MM.1S (cell line): ENCODE measurements around the gene ATP13A3.

Experiments used
- DNase-seq: peaks from one replicate; pipeline ENCODE4 v3.0.0-alpha.2; 2015
- H2AFZ ChIP-seq: fragments of 300-600 bp; sonication (generic); 2 replicates; pipeline ENCODE4 v1.6.0; 2016; ENCODE audit warnings: antibody characterized with exemption, low read length
- H3F3A ChIP-seq: fragments of 300-600 bp; sonication (generic); 2 replicates; pipeline ENCODE4 v1.6.1; 2016; ENCODE audit warnings: mild to moderate bottlenecking, antibody characterized with exemption, low read length, moderate library complexity, mixed read lengths; ENCODE audit not compliant: insufficient read depth
- H3K27ac ChIP-seq: fragments of 300-600 bp; sonication (generic); 2 replicates; pipeline ENCODE4 v1.5.1; 2016; ENCODE audit warnings: mild to moderate bottlenecking, low read length
- H3K27me3 ChIP-seq: fragments of 300-600 bp; sonication (generic); replicated peaks from 2 replicates; pipeline ENCODE4 v1.6.0; 2016; ENCODE audit warnings: low read length; ENCODE audit not compliant: insufficient read depth
- H3K36me3 ChIP-seq: fragments of 300-600 bp; sonication (generic); replicated peaks from 2 replicates; pipeline ENCODE4 v1.6.1; 2016; ENCODE audit warnings: mild to moderate bottlenecking, low read length, mixed read lengths; ENCODE audit not compliant: insufficient read depth
- H3K4me1 ChIP-seq: fragments of 300-600 bp; sonication (generic); 2 replicates; pipeline ENCODE4 v1.6.1; 2016; ENCODE audit warnings: low read length, mixed read lengths
- H3K4me2 ChIP-seq: fragments of 300-600 bp; sonication (generic); 2 replicates; pipeline ENCODE4 v1.6.0; 2016; ENCODE audit warnings: low read depth, low read length
- H3K4me3 ChIP-seq: fragments of 300-600 bp; sonication (generic); 2 replicates; pipeline ENCODE4 v1.5.1; 2016; ENCODE audit warnings: low read length, mixed read lengths
- H3K79me2 ChIP-seq: fragments of 300-600 bp; sonication (generic); 2 replicates; pipeline ENCODE4 v1.6.1; 2016; ENCODE audit warnings: mixed run types, low read length, mixed read lengths
- H3K9ac ChIP-seq: fragments of 300-600 bp; sonication (generic); 2 replicates; pipeline ENCODE4 v1.6.1; 2016; ENCODE audit warnings: low read length, mixed read lengths
- H3K9me2 ChIP-seq: fragments of 300-600 bp; sonication (generic); replicated peaks from 2 replicates; pipeline ENCODE4 v1.6.1; 2016; ENCODE audit warnings: mild to moderate bottlenecking, low read length, mixed read lengths; ENCODE audit not compliant: insufficient read depth
- H3K9me3 ChIP-seq: fragments of 300-600 bp; sonication (generic); replicated peaks from 2 replicates; pipeline ENCODE4 v1.6.1; 2016; ENCODE audit warnings: mild to moderate bottlenecking, low read length, mixed read lengths; ENCODE audit not compliant: insufficient read depth
- H4K20me1 ChIP-seq: fragments of 300-600 bp; sonication (generic); 2 replicates; pipeline ENCODE4 v1.6.1; 2016; ENCODE audit warnings: mild to moderate bottlenecking, low read length, moderate library complexity, mixed read lengths; ENCODE audit not compliant: insufficient read depth
- EZH2 ChIP-seq: fragments of 300-600 bp; sonication (generic); optimal IDR thresholded peaks from 2 replicates; pipeline ENCODE3; 2017; ENCODE audit warnings: low read depth, mild to moderate bottlenecking, antibody characterized with exemption, low read length, mixed read lengths
- EZH2phosphoT487 ChIP-seq: fragments of 300-600 bp; sonication (generic); IDR thresholded peaks from 2 replicates; pipeline ENCODE4 v1.6.1; 2018; ENCODE audit warnings: antibody characterized with exemption, low read length
- TF ChIP-seq, protein P1 (sequence below): fragments of 300-600 bp; sonication (generic); IDR thresholded peaks from 2 replicates; pipeline ENCODE4 v1.5.1; 2016; ENCODE audit warnings: antibody characterized with exemption, low read length, mixed read lengths

The ATP13A3 gene

DNA sequence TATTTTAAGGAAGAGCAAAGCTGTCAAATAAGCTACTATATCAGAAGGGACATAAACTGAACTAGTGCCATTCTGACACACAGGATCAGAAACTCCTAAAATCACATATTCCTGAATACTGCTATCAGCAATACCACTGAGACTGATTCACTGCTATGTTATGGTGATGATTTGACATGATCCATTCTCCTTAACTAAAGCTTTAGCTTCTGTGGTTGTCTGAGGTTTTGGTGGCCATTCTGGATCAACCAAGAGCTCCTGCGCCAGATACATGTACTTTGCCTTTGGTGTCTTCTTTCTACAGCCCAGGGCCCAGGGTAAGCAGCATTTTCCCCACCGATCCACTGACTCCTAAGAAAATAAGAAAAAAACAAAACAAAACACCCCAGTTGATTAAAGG lies 81.0 kb downstream of the ATP13A3 start:
- Histone ChIP-seq H3K9me2 (no peaks in the 10 kb centered on the region), H3K9ac (no peak overlapping the region), H3K4me3 (no peak overlapping the region), H2AFZ (no peak overlapping the region), H3K27me3 (no peaks in the 10 kb centered on the region), H3K4me2 (no peak overlapping the region), H3K79me2 (no peaks in the 10 kb centered on the region), H4K20me1 (0 out of 2 replicates have a peak, but pooled peaks cover 4% of the 10 kb centered on the region), H3K27ac (no peak overlapping the region), H3K36me3 (no peaks in the 10 kb centered on the region; the same call in 1 of the 2 replicates), H3K4me1 (no peaks in the 10 kb centered on the region), H3F3A (no peaks in the 10 kb centered on the region), H3K9me3 (no peaks in the 10 kb centered on the region)
- TF ChIP-seq EZH2 (no peak), EZH2phosphoT487 (no peak)
- TF ChIP-seq, protein P1, sequence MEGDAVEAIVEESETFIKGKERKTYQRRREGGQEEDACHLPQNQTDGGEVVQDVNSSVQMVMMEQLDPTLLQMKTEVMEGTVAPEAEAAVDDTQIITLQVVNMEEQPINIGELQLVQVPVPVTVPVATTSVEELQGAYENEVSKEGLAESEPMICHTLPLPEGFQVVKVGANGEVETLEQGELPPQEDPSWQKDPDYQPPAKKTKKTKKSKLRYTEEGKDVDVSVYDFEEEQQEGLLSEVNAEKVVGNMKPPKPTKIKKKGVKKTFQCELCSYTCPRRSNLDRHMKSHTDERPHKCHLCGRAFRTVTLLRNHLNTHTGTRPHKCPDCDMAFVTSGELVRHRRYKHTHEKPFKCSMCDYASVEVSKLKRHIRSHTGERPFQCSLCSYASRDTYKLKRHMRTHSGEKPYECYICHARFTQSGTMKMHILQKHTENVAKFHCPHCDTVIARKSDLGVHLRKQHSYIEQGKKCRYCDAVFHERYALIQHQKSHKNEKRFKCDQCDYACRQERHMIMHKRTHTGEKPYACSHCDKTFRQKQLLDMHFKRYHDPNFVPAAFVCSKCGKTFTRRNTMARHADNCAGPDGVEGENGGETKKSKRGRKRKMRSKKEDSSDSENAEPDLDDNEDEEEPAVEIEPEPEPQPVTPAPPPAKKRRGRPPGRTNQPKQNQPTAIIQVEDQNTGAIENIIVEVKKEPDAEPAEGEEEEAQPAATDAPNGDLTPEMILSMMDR, result no peak
- no peak for DNase-seq

DNA sequence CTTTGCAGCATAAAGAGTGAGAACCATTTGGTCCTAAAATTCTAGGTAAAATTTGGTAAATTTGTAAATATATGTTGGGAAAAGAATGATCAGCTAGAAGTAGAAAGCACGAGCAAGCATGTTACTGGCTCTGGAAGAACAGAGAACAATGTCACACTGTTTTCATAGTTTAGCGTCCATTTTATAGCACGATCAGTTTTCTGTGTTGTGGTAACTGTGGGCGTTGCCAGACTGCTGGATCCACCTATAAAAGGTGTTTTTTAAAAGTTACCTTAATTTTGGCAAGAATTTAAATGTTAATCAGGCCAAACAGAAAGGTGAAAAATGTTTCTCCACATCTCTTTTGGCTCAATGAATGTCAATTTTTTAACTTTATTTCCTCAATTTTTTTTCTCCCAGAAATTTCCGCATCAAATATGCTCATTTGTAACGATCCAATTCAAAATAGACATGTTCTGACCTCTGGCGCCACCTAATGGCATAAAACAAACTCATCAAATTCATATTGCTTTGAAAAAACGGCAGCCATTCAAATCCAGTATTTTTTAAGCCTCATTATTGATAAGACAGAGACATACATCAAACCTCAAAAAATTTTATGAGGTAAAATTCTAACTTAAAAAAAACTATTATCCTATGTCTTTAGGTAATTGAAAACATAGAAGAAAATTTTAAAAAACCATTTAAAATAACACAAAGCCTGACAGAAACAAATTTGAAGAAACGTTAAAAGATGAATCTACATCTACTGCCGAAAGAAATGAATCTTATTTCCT lies 82.2 kb downstream of the ATP13A3 start:
- H3F3A ChIP-seq, result no peaks in the 10 kb centered on the region
- no peak overlapping the region for H3K4me3 ChIP-seq
- H3K9me2 ChIP-seq, result no peaks in the 10 kb centered on the region
- H4K20me1 ChIP-seq, result 0 out of 2 replicates have a peak, but pooled peaks cover 4% of the 10 kb centered on the region
- H3K27ac ChIP-seq, result no peak overlapping the region
- TF ChIP-seq, protein P1, result peak; percentile 83
- TF ChIP-seq EZH2, result no peak
- no peaks in the 10 kb centered on the region for H3K9me3 ChIP-seq
- H3K4me2 ChIP-seq, result no peak overlapping the region
- no peaks in the 10 kb centered on the region; the same call in 1 of the 2 replicates for H3K36me3 ChIP-seq
- no peak overlapping the region for H3K9ac ChIP-seq
- peak; percentile 59 for DNase-seq
- no peaks in the 10 kb centered on the region for H3K79me2 ChIP-seq
- H3K27me3 ChIP-seq, result no peaks in the 10 kb centered on the region; the same call in 1 of the 2 replicates
- no peaks in the 10 kb centered on the region for H3K4me1 ChIP-seq
- no peak overlapping the region for H2AFZ ChIP-seq

DNA sequence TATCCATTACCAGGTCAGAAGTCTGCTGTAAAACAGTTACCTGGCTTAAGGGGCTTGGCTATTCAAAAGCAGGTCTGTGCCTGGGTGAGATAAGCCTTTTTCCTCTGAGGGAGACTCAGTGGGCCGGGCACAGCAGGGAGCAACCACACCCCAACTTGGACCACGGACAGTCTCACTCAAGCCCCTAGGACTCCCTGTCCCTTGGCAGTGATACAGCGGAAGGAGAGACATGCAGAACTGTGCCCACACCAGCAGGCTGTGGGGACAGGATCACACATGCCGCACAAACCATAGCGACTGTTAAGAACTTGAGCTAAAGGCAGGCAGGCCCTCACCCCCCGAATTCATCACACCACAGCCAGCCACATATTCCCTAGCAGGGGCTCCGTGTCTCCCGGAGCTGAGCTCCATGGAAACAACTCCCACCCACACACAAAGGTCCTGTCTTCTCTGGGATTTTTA lies 84.9 kb downstream of the ATP13A3 start:
- no peaks in the 10 kb centered on the region for H3K79me2 ChIP-seq
- no peak for DNase-seq
- TF ChIP-seq EZH2, result no peak
- TF ChIP-seq, protein P1, result no peak
- TF ChIP-seq EZH2phosphoT487, result no peak

More for the DNA sequence above, 84.9 kb downstream of the ATP13A3 start:
- Histone ChIP-seq H2AFZ (no peak overlapping the region), H3K9ac (no peak overlapping the region), H3K4me2 (no peak overlapping the region), H3K27ac (no peak overlapping the region), H3K4me3 (no peak overlapping the region), H3K9me2 (no peaks in the 10 kb centered on the region), H3K9me3 (no peaks in the 10 kb centered on the region), H3F3A (no peaks in the 10 kb centered on the region), H3K36me3 (no peaks in the 10 kb centered on the region; the same call in 1 of the 2 replicates), H3K27me3 (peaks cover 25% of the 10 kb centered on the region), H3K4me1 (0 out of 2 replicates have a peak, but pooled peaks cover 4% of the 10 kb centered on the region), H4K20me1 (0 out of 2 replicates have a peak, but pooled peaks cover 4% of the 10 kb centered on the region)
